Activated T-cell treated with anti-CD3 and anti-CD28 coated beads, Interleukin-2, amount 50 U/mL, for 48 hours (primary cell): Measurements from ENCODE around the gene NECTIN1.
A peak's percentile ranks its signal among the peaks of the same experiment; 100 is the strongest.

Experiments
- DNase-seq, 2 experiments: peaks; one replicate each; pipeline ENCODE4 v3.0.0-alpha.2; 2020

NECTIN1 gene

GRCh38 chr11:119691020-119691666, 37.9 kb downstream of the NECTIN1 start:
- DNase-seq: peak; percentile 36 to 41

GRCh38 chr11:119689302-119689701, 39.7 kb downstream of the NECTIN1 start:
- DNase-seq: no peak

GRCh38 chr11:119688356-119688755, 40.6 kb downstream of the NECTIN1 start:
- DNase-seq: no peak

- no peak for DNase-seq
These were observed 41.5 kb downstream of the NECTIN1 start for GRCh38 chr11:119687373-119688046.

GRCh38 chr11:119686177-119686882, 42.7 kb downstream of the NECTIN1 start:
- no peak for DNase-seq

GRCh38 chr11:119685111-119685746, 43.8 kb downstream of the NECTIN1 start:
- DNase-seq: no peak

- no peak for DNase-seq
These were observed 44.5 kb downstream of the NECTIN1 start for GRCh38 chr11:119684361-119685110.

- no peak for DNase-seq
These were observed 45.2 kb downstream of the NECTIN1 start for GRCh38 chr11:119683783-119684182.

GRCh38 chr11:119681361-119681910, 47.6 kb downstream of the NECTIN1 start:
- DNase-seq: no peak

- no peak for DNase-seq
These were observed 48.2 kb downstream of the NECTIN1 start for GRCh38 chr11:119680541-119681360.

GRCh38 chr11:119679346-119679745, 49.7 kb downstream of the NECTIN1 start:
- DNase-seq: no peak

GRCh38 chr11:119678351-119678750, 50.6 kb downstream of the NECTIN1 start:
- no peak for DNase-seq

- no peak for DNase-seq
These were observed 51.2 kb downstream of the NECTIN1 start for GRCh38 chr11:119677840-119678239.

GRCh38 chr11:119676461-119677020, 52.5 kb downstream of the NECTIN1 start:
- no peak for DNase-seq

GRCh38 chr11:119673759-119674336, 55.2 kb downstream of the NECTIN1 start:
- DNase-seq: peak; percentile 52 to 56

GRCh38 chr11:119673052-119673758, 55.8 kb downstream of the NECTIN1 start:
- DNase-seq: no peak

- DNase-seq: no peak
These were observed 56.4 kb downstream of the NECTIN1 start for GRCh38 chr11:119672597-119672996.

- no peak for DNase-seq
These were observed 57.4 kb downstream of the NECTIN1 start for GRCh38 chr11:119671561-119672015.

- DNase-seq: no peak
These were observed 57.9 kb downstream of the NECTIN1 start for GRCh38 chr11:119671051-119671450.

- DNase-seq: no peak
These were observed 59.5 kb downstream of the NECTIN1 start for GRCh38 chr11:119669487-119669886.
